GM12878 (cell line): Measurements from ENCODE around the gene SCARB1. TPM values are rescaled to one million over a fixed set of nuclear protein-coding genes. Genes with fewer than 3 reads are reported as not detected.

Source experiments
- ATF7 ChIP-seq: fragments of 450-650 bp; IDR thresholded peaks from 2 replicates; pipeline ENCODE4 v1.6.1; 2016; ENCODE audit warnings: low read depth, mild to moderate bottlenecking
- CBX3 ChIP-seq: fragments of 200-600 bp; sonication (generic); IDR thresholded peaks from 2 replicates; pipeline ENCODE4 v1.6.1; 2016; ENCODE audit warnings: low read depth, borderline replicate concordance
- E2F4 ChIP-seq: IDR thresholded peaks from 2 replicates; pipeline ENCODE4 v1.6.1; 2012; ENCODE audit warnings: low read depth, low read length, improper control_type of control experiment
- ELK1 ChIP-seq: IDR thresholded peaks from 2 replicates; pipeline ENCODE4 v1.6.1; 2012; ENCODE audit warnings: low read depth, low read length, improper control_type of control experiment
- ESRRA ChIP-seq: IDR thresholded peaks from 2 replicates; pipeline ENCODE4 v1.6.1; 2012; ENCODE audit warnings: mild to moderate bottlenecking, low read length, improper control_type of control experiment
- EZH2 ChIP-seq: IDR thresholded peaks from 2 replicates; pipeline ENCODE4 v1.6.1; 2012; ENCODE audit warnings: low read depth, mild to moderate bottlenecking, control low read depth, inconsistent platforms, low read length, borderline replicate concordance; ENCODE audit not compliant: control insufficient read depth
- IRF4 ChIP-seq: IDR thresholded peaks from 2 replicates; pipeline ENCODE4 v1.6.1; 2011; ENCODE audit warnings: low read depth, low read length
- MEF2A ChIP-seq: IDR thresholded peaks from 2 replicates; pipeline ENCODE4 v1.6.1; 2011; ENCODE audit warnings: low read depth, mild to moderate bottlenecking, low read length, moderate library complexity; ENCODE audit not compliant: insufficient read depth
- PAX5 ChIP-seq: IDR thresholded peaks from 2 replicates; pipeline ENCODE4 v1.6.1; 2011; ENCODE audit warnings: low read depth, low read length, borderline replicate concordance
- POU2F2 ChIP-seq: IDR thresholded peaks from 3 replicates; pipeline ENCODE4 v1.6.1; 2011; ENCODE audit warnings: low read depth, mild to moderate bottlenecking, low read length, borderline replicate concordance
- SMC3 ChIP-seq: IDR thresholded peaks from 2 replicates; pipeline ENCODE4 v1.6.1; 2011; ENCODE audit warnings: low read length, improper control_type of control experiment, borderline replicate concordance
- SRF ChIP-seq, 2 experiments: IDR thresholded peaks; 2 replicates each; pipeline ENCODE4 v1.6.1; 2011; ENCODE audit warnings: low read depth in 2 of 2, low read length in 2 of 2, mild to moderate bottlenecking in 1 of 2, moderate library complexity in 1 of 2
- TCF7 ChIP-seq: IDR thresholded peaks from 2 replicates; pipeline ENCODE4 v1.6.1; 2014; ENCODE audit warnings: antibody characterized with exemption, borderline replicate concordance
- ZNF217 ChIP-seq: fragments of 450-650 bp; IDR thresholded peaks from 2 replicates; pipeline ENCODE4 v1.6.1; 2017; ENCODE audit warnings: antibody characterized with exemption, mild to moderate bottlenecking
- ZNF622 ChIP-seq: fragments of 450-650 bp; IDR thresholded peaks from 2 replicates; pipeline ENCODE4 v1.6.1; 2017; ENCODE audit warnings: mild to moderate bottlenecking, inconsistent platforms
- polyA plus RNA-seq, 11 experiments: library from polyadenylated mRNA; depleted of rRNA in 4 of 11; unstranded in 6 of 11; stranded (reverse) in 5 of 11; fragments of >200 nt; fragmentation: Nextera tagmentation in 4 of 11; fragmentation: Illumina TruSeq in 1 of 11; extraction: Ambion mirVana in 4 of 11; extraction: Trizol in 1 of 11; gene quantifications; 1 replicate in 1 of 11; 2 replicates in 10 of 11; pipeline versions ENCODE4 v1.2.1 to v1.2.3, GENCODE V29; 2011 to 2016; ENCODE audit warnings: inconsistent platforms in 2 of 11, missing spikeins in 2 of 11, low read depth in 1 of 11
- total RNA-seq, 4 experiments: library from RNA; depleted of rRNA in 3 of 4; stranded (reverse); fragments of >200 nt in 3 of 4; fragmentation: Illumina TruSeq in 1 of 4; extraction: Trizol in 1 of 4; gene quantifications; 2 replicates each; pipeline versions ENCODE4 v1.2.1 to v1.2.3, GENCODE V29; 2013 to 2021
- TF ChIP-seq, protein P1 (sequence below): fragments of 450-650 bp; IDR thresholded peaks from 2 replicates; pipeline ENCODE4 v1.6.1; 2016; ENCODE audit warnings: mild to moderate bottlenecking

The SCARB1 gene
- total and polyA plus RNA-seq, 10 of the 15 experiments (the other 5 are each of a cell fraction or from before 2014, with no cell fraction given), result 0.34 to 104 (median 63.1) TPM

DNA sequence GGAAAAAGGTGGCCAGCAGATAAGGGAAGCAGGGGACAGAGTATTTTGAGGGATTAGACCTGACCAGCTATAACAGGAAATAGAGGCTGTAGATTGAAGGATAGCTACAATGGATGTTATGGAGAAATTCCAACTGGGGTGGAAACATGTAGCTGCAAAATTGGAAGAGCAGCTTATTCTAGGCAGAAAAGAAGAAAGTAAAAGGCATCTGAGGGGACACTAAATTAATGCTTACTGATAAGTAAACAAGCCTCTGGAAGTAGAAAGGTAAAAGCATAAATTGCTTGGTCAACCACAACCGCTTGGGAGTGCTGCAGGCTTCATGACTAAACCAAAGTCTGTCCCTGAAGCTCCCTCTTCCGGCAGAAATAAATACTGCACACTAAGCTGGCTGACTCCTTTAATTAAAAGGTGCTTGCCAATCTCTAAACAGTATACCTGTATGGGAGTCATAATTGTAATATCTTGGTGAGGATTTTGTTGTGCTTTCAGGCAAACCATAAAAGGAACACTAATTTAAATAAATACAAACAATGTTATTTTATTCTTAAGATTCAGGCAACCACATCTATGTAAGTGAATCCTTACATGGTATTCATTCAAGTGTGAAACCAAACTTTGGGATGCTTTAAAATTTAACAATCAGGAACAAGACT is 43.1 kb upstream of the SCARB1 start (continued):
- TF ChIP-seq ELK1 (no peak), MEF2A (0 out of 2 replicates have a peak, but pooled peaks have one; percentile 30), ESRRA (no peak), ZNF217 (no peak), TCF7 (no peak), ATF7 (peak; percentile 54; the same call in 1 of the 2 replicates), E2F4 (no peak), EZH2 (no peak), CBX3 (no peak), PAX5 (no peak), SMC3 (peak; percentile 94), ZNF622 (no peak), IRF4 (peak; percentile 55; the same call in 1 of the 2 replicates), SRF (IDR thresholded peaks at IDR 0.05; ENCODE audit: low read depth in 2 of 2, low read length in 2 of 2) (no peak), POU2F2 (peak; percentile 86; the same call in 1 of the 3 replicates)
- TF ChIP-seq, protein P1, sequence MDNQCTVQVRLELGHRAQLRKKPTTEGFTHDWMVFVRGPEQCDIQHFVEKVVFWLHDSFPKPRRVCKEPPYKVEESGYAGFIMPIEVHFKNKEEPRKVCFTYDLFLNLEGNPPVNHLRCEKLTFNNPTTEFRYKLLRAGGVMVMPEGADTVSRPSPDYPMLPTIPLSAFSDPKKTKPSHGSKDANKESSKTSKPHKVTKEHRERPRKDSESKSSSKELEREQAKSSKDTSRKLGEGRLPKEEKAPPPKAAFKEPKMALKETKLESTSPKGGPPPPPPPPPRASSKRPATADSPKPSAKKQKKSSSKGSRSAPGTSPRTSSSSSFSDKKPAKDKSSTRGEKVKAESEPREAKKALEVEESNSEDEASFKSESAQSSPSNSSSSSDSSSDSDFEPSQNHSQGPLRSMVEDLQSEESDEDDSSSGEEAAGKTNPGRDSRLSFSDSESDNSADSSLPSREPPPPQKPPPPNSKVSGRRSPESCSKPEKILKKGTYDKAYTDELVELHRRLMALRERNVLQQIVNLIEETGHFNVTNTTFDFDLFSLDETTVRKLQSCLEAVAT, result peak; percentile 54; the same call in 1 of the 2 replicates
